ENCODE data around the gene PNMA8A.

The PNMA8A gene, protein sequence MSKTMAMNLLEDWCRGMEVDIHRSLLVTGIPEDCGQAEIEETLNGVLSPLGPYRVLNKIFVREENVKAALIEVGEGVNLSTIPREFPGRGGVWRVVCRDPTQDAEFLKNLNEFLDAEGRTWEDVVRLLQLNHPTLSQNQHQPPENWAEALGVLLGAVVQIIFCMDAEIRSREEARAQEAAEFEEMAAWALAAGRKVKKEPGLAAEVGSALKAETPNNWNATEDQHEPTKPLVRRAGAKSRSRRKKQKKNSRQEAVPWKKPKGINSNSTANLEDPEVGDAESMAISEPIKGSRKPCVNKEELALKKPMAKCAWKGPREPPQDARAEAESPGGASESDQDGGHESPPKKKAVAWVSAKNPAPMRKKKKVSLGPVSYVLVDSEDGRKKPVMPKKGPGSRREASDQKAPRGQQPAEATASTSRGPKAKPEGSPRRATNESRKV

DNA sequence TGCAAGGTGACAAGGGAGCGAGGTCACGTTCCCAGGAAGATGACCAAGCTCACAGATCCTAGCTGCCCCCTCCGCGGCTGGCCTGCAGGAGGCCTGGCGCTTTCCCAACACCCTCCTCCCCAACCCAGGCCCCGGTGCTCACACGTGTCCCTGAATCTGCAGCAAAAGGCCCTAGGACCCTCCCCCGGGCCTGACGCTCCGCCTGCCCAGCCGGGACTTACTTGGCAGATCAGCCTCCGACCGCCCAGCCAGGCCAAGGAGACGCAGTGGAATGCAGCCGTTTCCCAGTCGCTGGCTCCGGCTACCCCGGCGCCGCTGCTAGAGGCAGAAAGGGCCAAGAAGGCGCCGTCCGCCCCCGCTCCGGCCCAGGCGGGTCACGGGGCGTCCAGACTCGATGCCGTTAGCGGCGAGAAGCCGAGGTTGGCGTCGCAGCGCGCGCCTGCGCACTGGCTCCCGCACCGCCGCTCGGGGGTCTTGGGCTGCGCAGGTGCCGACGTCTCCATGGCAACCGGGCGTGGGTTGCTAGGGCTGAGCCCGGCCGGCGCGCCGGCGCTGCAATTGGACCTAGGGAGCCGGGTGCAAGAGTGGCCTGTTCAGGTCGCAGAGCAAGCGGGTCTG is at the start of gene PNMA8A:
Gene PNMA8A, minus strand, starts transcription at position 448 of the 618 bp plus-strand sequence. CDS start 528 bp downstream, outside the sequence.
- no peaks in the 10 kb centered on the region for H3K4me1 ChIP-seq (ENCODE audit: insufficient read depth, low read length, poor library complexity, severe bottlenecking)
- no peaks in the 10 kb centered on the region for H3K27me3 ChIP-seq (ENCODE audit: insufficient read depth, low read length, poor library complexity, severe bottlenecking)
- no peaks in the 10 kb centered on the region for H3K36me3 ChIP-seq (ENCODE audit: insufficient read depth, low read length)
- no peak within 1 kb of the TSS for H3K9ac ChIP-seq (ENCODE audit: low read depth, low read length, poor library complexity, severe bottlenecking)
- H2AFZ ChIP-seq (ENCODE audit: low read length) = no peak within 1 kb of the TSS
- no peak within 1 kb of the TSS for H3K4me2 ChIP-seq (ENCODE audit: low read depth, low read length, poor library complexity, severe bottlenecking)
- no peaks in the 10 kb centered on the region for H3K79me2 ChIP-seq (ENCODE audit: insufficient read depth, low read length)
- no peak within 1 kb of the TSS for H3K4me3 ChIP-seq (ENCODE audit: low read length, poor library complexity, severe bottlenecking)
- H3K9me3 ChIP-seq (ENCODE audit: insufficient read depth, low read depth, low read length) = no peaks in the 10 kb centered on the region
- no peaks in the 10 kb centered on the region for H3F3A ChIP-seq (ENCODE audit: low read depth)
- no peaks in the 10 kb centered on the region for H4K20me1 ChIP-seq (ENCODE audit: insufficient read depth, low read length, poor library complexity, severe bottlenecking)
- no peaks in the 10 kb centered on the region for H3K9me2 ChIP-seq (replicated peaks; ENCODE audit: low read depth, low read length)
- TF ChIP-seq, protein P1, sequence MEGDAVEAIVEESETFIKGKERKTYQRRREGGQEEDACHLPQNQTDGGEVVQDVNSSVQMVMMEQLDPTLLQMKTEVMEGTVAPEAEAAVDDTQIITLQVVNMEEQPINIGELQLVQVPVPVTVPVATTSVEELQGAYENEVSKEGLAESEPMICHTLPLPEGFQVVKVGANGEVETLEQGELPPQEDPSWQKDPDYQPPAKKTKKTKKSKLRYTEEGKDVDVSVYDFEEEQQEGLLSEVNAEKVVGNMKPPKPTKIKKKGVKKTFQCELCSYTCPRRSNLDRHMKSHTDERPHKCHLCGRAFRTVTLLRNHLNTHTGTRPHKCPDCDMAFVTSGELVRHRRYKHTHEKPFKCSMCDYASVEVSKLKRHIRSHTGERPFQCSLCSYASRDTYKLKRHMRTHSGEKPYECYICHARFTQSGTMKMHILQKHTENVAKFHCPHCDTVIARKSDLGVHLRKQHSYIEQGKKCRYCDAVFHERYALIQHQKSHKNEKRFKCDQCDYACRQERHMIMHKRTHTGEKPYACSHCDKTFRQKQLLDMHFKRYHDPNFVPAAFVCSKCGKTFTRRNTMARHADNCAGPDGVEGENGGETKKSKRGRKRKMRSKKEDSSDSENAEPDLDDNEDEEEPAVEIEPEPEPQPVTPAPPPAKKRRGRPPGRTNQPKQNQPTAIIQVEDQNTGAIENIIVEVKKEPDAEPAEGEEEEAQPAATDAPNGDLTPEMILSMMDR (conservative IDR thresholded peaks at IDR 0.05; ENCODE audit: low read length) = no peak

DNA sequence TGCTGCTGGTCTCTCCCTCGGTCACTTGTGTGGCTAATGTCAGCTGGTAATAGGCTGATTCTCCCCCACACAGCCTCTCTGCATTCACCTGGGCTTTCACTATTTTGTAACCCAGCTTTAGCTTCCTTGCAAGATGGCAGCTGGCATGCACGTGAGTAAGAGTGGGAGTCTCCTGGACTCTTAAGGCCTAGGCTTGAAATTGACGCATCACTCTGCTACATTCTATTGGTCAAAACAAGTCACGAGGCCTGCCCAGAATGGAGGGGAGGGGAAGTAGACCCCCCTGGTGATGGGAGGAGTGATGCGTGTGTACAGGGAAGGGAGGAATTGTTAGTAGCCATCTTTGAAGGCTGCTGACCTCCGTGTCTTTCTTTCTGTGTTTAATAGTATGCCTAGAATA is 49.3 kb upstream of the PNMA8A start:
- Histone ChIP-seq H3K27me3 (ENCODE audit: insufficient read depth, low read length, poor library complexity, severe bottlenecking) (no peaks in the 10 kb centered on the region), H3K36me3 (ENCODE audit: insufficient read depth, low read length) (no peaks in the 10 kb centered on the region), H3K4me2 (ENCODE audit: low read depth, low read length, poor library complexity, severe bottlenecking) (no peak overlapping the region), H3K9ac (ENCODE audit: low read depth, low read length, poor library complexity, severe bottlenecking) (no peak overlapping the region), H3K4me3 (ENCODE audit: low read length, poor library complexity, severe bottlenecking) (no peak overlapping the region), H4K20me1 (ENCODE audit: insufficient read depth, low read length, poor library complexity, severe bottlenecking) (no peaks in the 10 kb centered on the region), H3F3A (ENCODE audit: low read depth) (no peaks in the 10 kb centered on the region), H3K9me2 (replicated peaks; ENCODE audit: low read depth, low read length) (no peaks in the 10 kb centered on the region), H3K4me1 (ENCODE audit: insufficient read depth, low read length, poor library complexity, severe bottlenecking) (peaks cover 10% of the 10 kb centered on the region), H2AFZ (ENCODE audit: low read length) (no peak overlapping the region), H3K79me2 (ENCODE audit: insufficient read depth, low read length) (no peaks in the 10 kb centered on the region), H3K9me3 (ENCODE audit: insufficient read depth, low read depth, low read length) (no peaks in the 10 kb centered on the region)
- TF ChIP-seq EZH2phosphoT487 (IDR thresholded peaks at IDR 0.05; ENCODE audit: borderline replicate concordance) = no peak
- TF ChIP-seq, protein P1 (conservative IDR thresholded peaks at IDR 0.05; ENCODE audit: low read length) = no peak

DNA sequence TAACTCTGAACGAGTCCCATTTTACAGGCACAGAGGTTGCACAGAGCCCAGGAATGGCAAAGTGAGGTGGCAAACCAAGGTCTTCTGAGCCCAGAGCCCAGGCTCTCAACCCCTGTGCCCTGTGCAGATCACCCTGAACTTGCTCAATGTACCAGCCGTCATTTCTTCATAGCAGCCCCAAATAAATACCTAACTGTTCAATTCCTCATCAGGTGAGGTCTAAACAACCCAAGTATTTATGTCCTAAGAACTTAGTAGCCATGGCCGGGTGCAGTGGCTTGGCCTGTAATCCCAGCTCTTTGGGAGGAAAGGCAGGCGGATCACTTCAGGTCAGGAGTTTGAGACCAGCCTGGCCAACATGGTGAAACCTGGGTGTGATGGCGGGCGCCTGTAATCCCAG is 46.1 kb upstream of the PNMA8A start:
- Histone ChIP-seq H3K79me2 (ENCODE audit: insufficient read depth, low read length) (no peaks in the 10 kb centered on the region), H3K9ac (ENCODE audit: low read depth, low read length, poor library complexity, severe bottlenecking) (no peak overlapping the region), H3K9me2 (replicated peaks; ENCODE audit: low read depth, low read length) (no peaks in the 10 kb centered on the region), H3K27me3 (ENCODE audit: insufficient read depth, low read length, poor library complexity, severe bottlenecking) (no peaks in the 10 kb centered on the region), H3K4me1 (ENCODE audit: insufficient read depth, low read length, poor library complexity, severe bottlenecking) (peaks cover 6% of the 10 kb centered on the region), H4K20me1 (ENCODE audit: insufficient read depth, low read length, poor library complexity, severe bottlenecking) (no peaks in the 10 kb centered on the region), H2AFZ (ENCODE audit: low read length) (no peak overlapping the region), H3F3A (ENCODE audit: low read depth) (no peaks in the 10 kb centered on the region), H3K4me3 (ENCODE audit: low read length, poor library complexity, severe bottlenecking) (no peak overlapping the region), H3K9me3 (ENCODE audit: insufficient read depth, low read depth, low read length) (no peaks in the 10 kb centered on the region), H3K4me2 (ENCODE audit: low read depth, low read length, poor library complexity, severe bottlenecking) (no peak overlapping the region), H3K36me3 (ENCODE audit: insufficient read depth, low read length) (no peaks in the 10 kb centered on the region)
- TF ChIP-seq EZH2phosphoT487 (IDR thresholded peaks at IDR 0.05; ENCODE audit: borderline replicate concordance) = no peak
- TF ChIP-seq, protein P1 (conservative IDR thresholded peaks at IDR 0.05; ENCODE audit: low read length) = no peak
